Effector memory CD4-positive, alpha-beta T cell (primary cell): ENCODE measurements around the gene FAM107B.

Experiments used
- DNase-seq, 3 donors: peaks; one replicate each; pipeline ENCODE4 v3.0.0-alpha.2; 2020
- H3K27ac ChIP-seq: 2 replicates; pipeline ENCODE4 v1.7.0; 2013; ENCODE audit warnings: mild to moderate bottlenecking, low read length, moderate library complexity; ENCODE audit not compliant: insufficient read depth, poor library complexity, severe bottlenecking
- H3K27me3 ChIP-seq: replicated peaks from 2 replicates; pipeline ENCODE4 v1.7.0; 2013; ENCODE audit warnings: mild to moderate bottlenecking, low read length; ENCODE audit not compliant: insufficient read depth, control insufficient read depth, poor library complexity, severe bottlenecking
- H3K36me3 ChIP-seq: 2 replicates; pipeline ENCODE4 v1.7.0; 2013; ENCODE audit warnings: mild to moderate bottlenecking, low read length, moderate library complexity; ENCODE audit not compliant: control insufficient read depth, insufficient read depth
- H3K4me1 ChIP-seq: 2 replicates; pipeline ENCODE4 v1.7.0; 2013; ENCODE audit warnings: low read length, mild to moderate bottlenecking; ENCODE audit not compliant: control insufficient read depth, insufficient read depth, poor library complexity, severe bottlenecking
- H3K4me3 ChIP-seq: 2 replicates; pipeline ENCODE4 v1.7.0; 2013; ENCODE audit warnings: low read length, low read depth, mild to moderate bottlenecking; ENCODE audit not compliant: insufficient read depth, poor library complexity, severe bottlenecking
- H3K9me3 ChIP-seq: 2 replicates; pipeline ENCODE4 v1.7.0; 2013; ENCODE audit warnings: mild to moderate bottlenecking, low read length, moderate library complexity; ENCODE audit not compliant: control insufficient read depth

Gene FAM107B

DNA sequence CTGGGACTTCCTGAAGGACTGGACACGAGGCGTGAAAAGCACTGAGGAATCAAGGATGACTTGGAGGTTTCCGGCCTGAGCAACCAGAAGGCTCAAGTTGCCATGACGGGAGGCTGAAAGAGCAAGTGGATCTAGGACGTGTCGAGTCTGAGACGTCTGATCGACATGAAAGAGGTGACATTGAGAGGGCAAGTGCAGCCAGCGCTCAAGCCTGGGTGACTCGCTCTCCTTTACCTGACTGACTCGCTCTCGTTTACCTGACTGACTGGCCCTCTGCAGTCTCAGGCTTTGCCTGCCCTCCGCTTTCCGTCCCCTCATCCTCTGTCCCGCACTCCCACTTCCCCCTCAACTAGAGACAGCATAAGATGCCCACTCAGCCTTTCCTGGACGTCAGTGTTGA, 241.4 kb downstream of the FAM107B start:
- no peak overlapping the region for H3K27ac ChIP-seq
- H3K27me3 ChIP-seq, result no peaks in the 10 kb centered on the region
- no peaks in the 10 kb centered on the region for H3K9me3 ChIP-seq
- H3K36me3 ChIP-seq, result peaks cover 34% of the 10 kb centered on the region
- DNase-seq, result no peak
- H3K4me3 ChIP-seq, result no peak overlapping the region
- H3K4me1 ChIP-seq, result peaks cover 50% of the 10 kb centered on the region

DNA sequence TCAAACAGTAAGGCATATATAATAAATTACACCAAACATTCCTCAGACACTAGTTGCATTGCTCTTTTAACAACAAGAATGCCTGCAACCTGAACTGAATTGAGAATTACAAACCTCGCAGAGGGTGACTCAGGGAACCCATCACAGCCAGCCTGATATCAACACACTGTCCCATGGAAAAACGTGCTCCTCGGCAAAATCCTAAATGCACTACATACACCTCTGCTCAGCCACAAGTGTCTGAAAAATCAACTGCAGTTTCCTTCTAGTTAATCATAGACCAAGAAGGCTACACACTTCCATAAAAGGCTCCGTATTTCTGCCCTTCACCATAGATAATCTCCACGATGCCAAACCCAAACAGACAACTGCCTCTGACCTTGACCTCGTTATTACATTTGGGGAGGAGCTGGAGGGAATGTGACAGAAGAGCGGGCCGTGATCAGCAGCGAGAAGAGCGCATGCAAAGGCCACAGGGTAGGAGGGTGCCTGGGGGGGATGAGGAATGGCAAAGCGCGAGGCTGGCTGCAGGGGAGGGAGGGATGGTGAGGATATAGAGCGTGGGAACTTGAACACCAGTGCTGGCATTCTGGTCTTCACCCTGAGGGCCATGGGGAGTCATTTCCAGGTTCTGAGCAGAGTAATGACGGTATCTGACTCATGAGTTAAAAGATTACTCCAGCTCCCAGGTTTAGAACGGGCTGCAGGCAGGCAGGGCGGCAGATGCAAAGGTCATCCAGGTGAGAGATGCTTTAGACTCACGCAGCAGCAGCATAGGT, 242.0 kb downstream of the FAM107B start:
- DNase-seq, result no peak
- Histone ChIP-seq H3K4me3 (no peak overlapping the region), H3K27ac (no peak overlapping the region), H3K9me3 (no peaks in the 10 kb centered on the region), H3K27me3 (no peaks in the 10 kb centered on the region), H3K4me1 (peaks cover 54% of the 10 kb centered on the region), H3K36me3 (peaks cover 31% of the 10 kb centered on the region)

GRCh38 chr10:14531974-14532373, 242.7 kb downstream of the FAM107B start:
- DNase-seq, result no peak
- Histone ChIP-seq H3K36me3 (peaks cover 38% of the 10 kb centered on the region), H3K4me1 (peaks cover 54% of the 10 kb centered on the region)

DNA sequence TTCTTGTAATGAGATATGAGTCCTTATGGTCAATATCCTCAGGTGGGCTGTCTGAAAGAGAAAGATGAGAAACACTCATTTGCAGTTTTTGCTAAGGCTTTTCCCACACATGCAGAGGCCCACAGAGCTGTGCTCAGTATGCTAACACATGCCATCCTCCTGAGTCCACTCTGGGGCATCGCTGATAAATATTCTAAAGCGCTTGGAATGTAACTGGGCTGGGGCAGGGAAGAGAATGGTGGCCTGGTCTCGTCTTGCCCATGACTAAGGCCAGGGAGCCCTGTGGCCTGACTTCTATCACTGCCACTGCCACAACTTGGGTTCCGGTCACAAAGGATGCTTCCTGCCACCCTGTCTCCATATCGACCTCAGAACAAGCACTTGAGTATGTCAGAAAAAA, 244.2 kb downstream of the FAM107B start:
- H3K9me3 ChIP-seq, result no peaks in the 10 kb centered on the region
- DNase-seq, result no peak
- H3K4me3 ChIP-seq, result no peak overlapping the region
- peaks cover 45% of the 10 kb centered on the region for H3K36me3 ChIP-seq
- H3K4me1 ChIP-seq, result peaks cover 50% of the 10 kb centered on the region
- no peaks in the 10 kb centered on the region for H3K27me3 ChIP-seq
- H3K27ac ChIP-seq, result peak overlapping the region; percentile 45

More at GRCh38 chr10:14531974-14532373, 242.7 kb downstream of the FAM107B start:
- H3K27me3 ChIP-seq, result no peaks in the 10 kb centered on the region
- no peak overlapping the region for H3K27ac ChIP-seq
- H3K9me3 ChIP-seq, result no peaks in the 10 kb centered on the region
- no peak overlapping the region for H3K4me3 ChIP-seq

- no peaks in the 10 kb centered on the region for H3K9me3 ChIP-seq
- H3K27ac ChIP-seq, result peak overlapping the region; percentile 0
- H3K36me3 ChIP-seq, result peaks cover 44% of the 10 kb centered on the region
- peaks cover 50% of the 10 kb centered on the region for H3K4me1 ChIP-seq
- no peak overlapping the region for H3K4me3 ChIP-seq
- H3K27me3 ChIP-seq, result no peaks in the 10 kb centered on the region
- DNase-seq, result no peak
These were observed 245.3 kb downstream of the FAM107B start for GRCh38 chr10:14529351-14529750.

DNA sequence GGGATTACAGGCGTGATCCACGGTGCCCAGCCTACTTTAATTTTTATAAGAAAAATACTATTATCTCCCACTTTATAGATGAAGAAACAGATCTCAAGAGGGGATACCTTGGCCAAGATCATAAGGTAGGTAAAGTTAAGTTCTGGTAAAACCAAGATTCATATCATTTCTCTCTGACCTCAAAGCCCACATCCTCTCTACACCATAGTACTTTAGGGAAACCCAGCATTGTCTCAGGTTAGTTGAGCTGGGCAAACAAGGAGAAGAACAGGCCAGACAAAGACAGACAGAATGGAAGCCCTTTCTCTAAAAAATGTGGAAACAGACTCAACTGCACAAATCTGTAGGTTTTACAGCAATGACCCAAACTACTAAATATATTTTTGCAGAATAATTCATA, 246.2 kb downstream of the FAM107B start:
- H3K27me3 ChIP-seq, result no peaks in the 10 kb centered on the region
- no peak overlapping the region for H3K4me3 ChIP-seq
- no peak overlapping the region for H3K27ac ChIP-seq
- H3K36me3 ChIP-seq, result peaks cover 37% of the 10 kb centered on the region
- no peaks in the 10 kb centered on the region for H3K9me3 ChIP-seq
- H3K4me1 ChIP-seq, result peaks cover 50% of the 10 kb centered on the region
- no peak for DNase-seq

DNA sequence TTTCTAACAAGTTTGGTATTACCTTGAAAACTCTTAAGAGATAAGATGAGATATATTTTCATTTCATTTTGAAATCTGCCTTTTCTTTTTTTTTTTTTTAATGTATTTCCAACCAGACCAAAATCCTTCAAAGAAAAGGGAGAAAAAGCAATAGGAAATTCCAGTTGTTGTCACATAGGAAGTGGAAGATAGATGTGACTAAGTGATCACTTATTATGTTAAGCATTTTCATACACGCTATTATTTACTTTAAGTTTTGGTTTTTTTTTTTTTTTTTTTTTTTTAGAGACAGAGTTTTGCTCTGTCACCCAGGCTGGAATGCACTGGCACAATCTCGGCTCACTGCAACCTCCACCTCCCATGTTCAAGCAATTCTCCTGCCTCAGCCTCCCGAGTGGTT, 246.8 kb downstream of the FAM107B start:
- no peak for DNase-seq
- H3K36me3 ChIP-seq, result peaks cover 41% of the 10 kb centered on the region

GRCh38 chr10:14527134-14527844, 247.4 kb downstream of the FAM107B start:
- Histone ChIP-seq H3K4me1 (peaks cover 41% of the 10 kb centered on the region), H3K36me3 (peaks cover 46% of the 10 kb centered on the region), H3K9me3 (no peaks in the 10 kb centered on the region), H3K4me3 (no peak overlapping the region), H3K27ac (no peak overlapping the region), H3K27me3 (no peaks in the 10 kb centered on the region)
- no peak for DNase-seq

More for the DNA sequence above, 246.8 kb downstream of the FAM107B start:
- H3K9me3 ChIP-seq, result no peaks in the 10 kb centered on the region
- H3K27me3 ChIP-seq, result no peaks in the 10 kb centered on the region
- H3K4me1 ChIP-seq, result peaks cover 44% of the 10 kb centered on the region
- no peak overlapping the region for H3K4me3 ChIP-seq
- no peak overlapping the region for H3K27ac ChIP-seq

DNA sequence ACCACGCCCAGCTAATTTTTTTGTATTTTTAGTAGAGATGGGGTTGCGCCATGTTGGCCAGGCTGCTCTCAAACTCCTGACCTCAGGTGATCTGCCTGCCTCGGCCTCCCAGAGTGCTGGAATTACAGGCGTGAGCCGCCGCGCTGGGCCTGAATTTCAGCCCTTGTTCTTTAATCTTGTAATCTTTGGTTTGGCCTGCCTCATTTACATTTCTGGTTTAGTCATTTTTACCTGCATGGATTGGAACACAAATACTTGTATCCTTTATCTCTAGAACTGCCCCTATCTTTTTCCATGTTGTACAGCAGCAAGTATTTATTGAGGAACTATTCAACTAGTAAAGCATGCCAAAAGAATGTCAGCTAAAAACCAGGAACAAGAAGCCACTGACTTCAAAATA, 248.4 kb downstream of the FAM107B start:
- H3K4me1 ChIP-seq, result peaks cover 32% of the 10 kb centered on the region
- H3K36me3 ChIP-seq, result peaks cover 48% of the 10 kb centered on the region
- DNase-seq, result no peak
- no peak overlapping the region for H3K4me3 ChIP-seq
- no peak overlapping the region for H3K27ac ChIP-seq
- no peaks in the 10 kb centered on the region for H3K9me3 ChIP-seq
- H3K27me3 ChIP-seq, result no peaks in the 10 kb centered on the region

- Histone ChIP-seq H3K4me1 (peaks cover 20% of the 10 kb centered on the region), H3K36me3 (peaks cover 55% of the 10 kb centered on the region), H3K9me3 (no peaks in the 10 kb centered on the region), H3K27me3 (no peaks in the 10 kb centered on the region), H3K4me3 (no peak overlapping the region), H3K27ac (no peak overlapping the region)
- no peak for DNase-seq
These were observed 249.9 kb downstream of the FAM107B start for GRCh38 chr10:14524691-14525324.
